Gastrocnemius medialis (tissue), 4 donors: ENCODE measurements around the gene LZTR1.

ENCODE experiments used
- CTCF ChIP-seq, 5 experiments: fragments of 450-650 bp in 3 of 5; fragments of 200-600 bp in 2 of 5; sonication (generic) in 2 of 5; IDR thresholded peaks in 4 of 5; conservative IDR thresholded peaks in 1 of 5; 1 replicate in 4 of 5; 2 replicates in 1 of 5; pipeline ENCODE4 v1.5.1; 2016 to 2019; ENCODE audit warnings: antibody characterized with exemption in 5 of 5, mild to moderate bottlenecking in 3 of 5, moderate library complexity in 3 of 5
- POLR2A ChIP-seq, 2 donors: fragments of 450-650 bp; IDR thresholded peaks; one replicate each; pipeline ENCODE4 v1.6.1; 2017; ENCODE audit warnings: antibody characterized with exemption in 2 of 2, mild to moderate bottlenecking in 2 of 2, moderate library complexity in 2 of 2

DNA sequence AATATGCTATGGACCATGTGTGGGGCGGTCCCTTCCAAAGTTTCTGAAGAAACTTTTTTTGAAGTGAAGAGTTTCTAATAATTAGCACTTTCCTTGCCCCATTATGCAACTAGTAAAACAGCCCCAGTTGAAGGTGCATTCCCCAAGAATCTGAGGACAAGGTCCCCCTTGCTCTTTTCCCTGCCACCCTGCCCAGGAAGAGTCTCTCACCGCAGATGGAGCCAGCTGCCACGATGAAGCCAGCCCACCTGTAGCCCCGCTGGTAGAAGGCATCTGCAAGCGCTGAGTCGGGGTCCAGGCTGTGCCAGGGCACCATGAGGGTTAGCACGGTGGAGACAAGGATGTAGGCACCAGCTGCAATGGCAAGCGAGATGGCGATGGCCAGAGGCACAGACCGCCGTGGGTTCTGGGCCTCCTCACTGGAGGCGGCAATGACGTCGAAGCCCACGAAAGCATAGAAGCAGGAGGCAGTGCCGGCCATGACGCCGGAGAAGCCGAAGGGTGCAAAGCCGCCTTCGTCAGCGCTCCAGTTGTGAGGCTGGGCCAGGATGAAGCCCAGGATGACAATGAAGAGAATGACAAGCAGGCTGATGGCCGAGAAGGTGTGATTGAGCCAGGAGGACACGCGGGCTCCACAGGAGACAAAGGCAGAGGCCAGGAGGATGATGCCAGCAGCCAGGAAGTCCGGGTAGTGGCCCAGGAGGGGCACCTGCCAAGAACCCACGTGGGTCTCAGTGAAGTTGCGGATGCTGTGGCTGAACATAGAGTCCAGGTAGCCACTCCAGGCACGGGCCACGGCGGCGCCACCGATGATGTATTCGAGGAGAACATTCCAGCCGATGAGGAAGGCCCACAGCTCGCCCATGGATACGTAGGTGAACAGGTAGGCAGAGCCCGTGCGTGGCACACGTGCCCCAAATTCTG is 48.8 kb downstream of the LZTR1 start:
- no peak for TF ChIP-seq CTCF (IDR thresholded peaks at IDR 0.05 in 4 of 5, conservative IDR thresholded peaks at IDR 0.05 in 1 of 5)
- TF ChIP-seq POLR2A (IDR thresholded peaks at IDR 0.05) = no peak
